Measurements from ENCODE around the gene PCNX2.

DNA sequence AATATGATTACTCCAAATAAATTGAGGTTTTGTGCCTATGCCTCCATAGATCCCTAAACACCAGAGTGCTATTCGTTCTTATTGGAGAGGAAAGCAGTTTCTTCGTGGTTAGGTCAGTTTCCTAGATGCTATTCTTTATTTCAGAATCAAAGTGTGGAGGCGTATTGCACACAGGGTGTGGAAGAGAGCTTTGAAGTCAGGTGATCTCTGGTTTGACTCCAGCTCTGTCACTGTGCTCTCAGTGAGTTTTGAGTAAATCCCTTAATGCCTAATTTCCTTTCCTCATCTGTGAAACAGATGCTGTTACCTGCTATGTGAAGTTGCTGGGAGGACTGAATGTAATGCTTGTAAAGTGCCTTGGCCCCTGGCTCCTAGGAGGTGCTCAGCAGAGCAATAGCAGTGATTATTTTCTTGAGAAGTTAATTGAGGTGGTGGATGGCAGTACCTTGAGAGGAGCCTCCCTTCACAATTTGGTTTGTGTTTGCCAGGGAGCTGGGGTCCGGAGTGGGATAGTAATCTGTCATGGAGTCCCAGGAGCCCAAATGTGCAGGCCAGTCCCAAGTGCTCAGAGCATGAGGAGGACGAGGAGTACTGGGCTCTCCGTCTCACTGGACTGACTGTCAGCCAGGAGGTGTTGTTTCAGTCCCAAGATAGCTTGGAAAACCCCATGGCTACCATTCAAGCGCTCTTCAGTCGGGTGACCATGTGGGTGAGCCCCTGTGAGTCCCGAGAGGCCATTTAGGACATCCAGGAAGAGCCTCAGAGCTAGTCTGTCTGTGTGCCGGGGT lies 330.2 kb downstream of the PCNX2 start:
- TF ChIP-seq ZZZ3 (IDR thresholded peaks at IDR 0.05; ENCODE audit: control insufficient read depth, insufficient read length, low read depth) (no peak), POLR2AphosphoS5 (IDR thresholded peaks at IDR 0.05; ENCODE audit: low read length) (no peak), POLR2A (IDR thresholded peaks at IDR 0.05; ENCODE audit: low read depth, low read length) (no peak), CBX5 (IDR thresholded peaks at IDR 0.05; ENCODE audit: low read depth) (no peak), RCOR1 (conservative IDR thresholded peaks at IDR 0.05; ENCODE audit: low read depth, low read length) (no peak), FOXK2 (IDR thresholded peaks at IDR 0.05) (no peak), RBBP5 (conservative IDR thresholded peaks at IDR 0.05) (no peak)
- TF ChIP-seq, protein P1, sequence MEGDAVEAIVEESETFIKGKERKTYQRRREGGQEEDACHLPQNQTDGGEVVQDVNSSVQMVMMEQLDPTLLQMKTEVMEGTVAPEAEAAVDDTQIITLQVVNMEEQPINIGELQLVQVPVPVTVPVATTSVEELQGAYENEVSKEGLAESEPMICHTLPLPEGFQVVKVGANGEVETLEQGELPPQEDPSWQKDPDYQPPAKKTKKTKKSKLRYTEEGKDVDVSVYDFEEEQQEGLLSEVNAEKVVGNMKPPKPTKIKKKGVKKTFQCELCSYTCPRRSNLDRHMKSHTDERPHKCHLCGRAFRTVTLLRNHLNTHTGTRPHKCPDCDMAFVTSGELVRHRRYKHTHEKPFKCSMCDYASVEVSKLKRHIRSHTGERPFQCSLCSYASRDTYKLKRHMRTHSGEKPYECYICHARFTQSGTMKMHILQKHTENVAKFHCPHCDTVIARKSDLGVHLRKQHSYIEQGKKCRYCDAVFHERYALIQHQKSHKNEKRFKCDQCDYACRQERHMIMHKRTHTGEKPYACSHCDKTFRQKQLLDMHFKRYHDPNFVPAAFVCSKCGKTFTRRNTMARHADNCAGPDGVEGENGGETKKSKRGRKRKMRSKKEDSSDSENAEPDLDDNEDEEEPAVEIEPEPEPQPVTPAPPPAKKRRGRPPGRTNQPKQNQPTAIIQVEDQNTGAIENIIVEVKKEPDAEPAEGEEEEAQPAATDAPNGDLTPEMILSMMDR (IDR thresholded peaks at IDR 0.05 in 2 of 3, conservative IDR thresholded peaks at IDR 0.05 in 1 of 3; ENCODE audit: control insufficient read depth in 2 of 3, extremely low read depth in 1 of 3, insufficient read depth in 1 of 3, low read depth in 3 of 3, low read length in 3 of 3): no peak
- TF ChIP-seq, protein P2, sequence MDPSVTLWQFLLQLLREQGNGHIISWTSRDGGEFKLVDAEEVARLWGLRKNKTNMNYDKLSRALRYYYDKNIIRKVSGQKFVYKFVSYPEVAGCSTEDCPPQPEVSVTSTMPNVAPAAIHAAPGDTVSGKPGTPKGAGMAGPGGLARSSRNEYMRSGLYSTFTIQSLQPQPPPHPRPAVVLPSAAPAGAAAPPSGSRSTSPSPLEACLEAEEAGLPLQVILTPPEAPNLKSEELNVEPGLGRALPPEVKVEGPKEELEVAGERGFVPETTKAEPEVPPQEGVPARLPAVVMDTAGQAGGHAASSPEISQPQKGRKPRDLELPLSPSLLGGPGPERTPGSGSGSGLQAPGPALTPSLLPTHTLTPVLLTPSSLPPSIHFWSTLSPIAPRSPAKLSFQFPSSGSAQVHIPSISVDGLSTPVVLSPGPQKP (IDR thresholded peaks at IDR 0.05; ENCODE audit: low read depth, low read length): no peak
- TF ChIP-seq, protein P3, sequence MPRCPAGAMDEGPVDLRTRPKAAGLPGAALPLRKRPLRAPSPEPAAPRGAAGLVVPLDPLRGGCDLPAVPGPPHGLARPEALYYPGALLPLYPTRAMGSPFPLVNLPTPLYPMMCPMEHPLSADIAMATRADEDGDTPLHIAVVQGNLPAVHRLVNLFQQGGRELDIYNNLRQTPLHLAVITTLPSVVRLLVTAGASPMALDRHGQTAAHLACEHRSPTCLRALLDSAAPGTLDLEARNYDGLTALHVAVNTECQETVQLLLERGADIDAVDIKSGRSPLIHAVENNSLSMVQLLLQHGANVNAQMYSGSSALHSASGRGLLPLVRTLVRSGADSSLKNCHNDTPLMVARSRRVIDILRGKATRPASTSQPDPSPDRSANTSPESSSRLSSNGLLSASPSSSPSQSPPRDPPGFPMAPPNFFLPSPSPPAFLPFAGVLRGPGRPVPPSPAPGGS (IDR thresholded peaks at IDR 0.05; ENCODE audit: borderline replicate concordance, insufficient read depth, low read depth, low read length, poor library complexity, severe bottlenecking): no peak

All from GM12878 (cell line).